DOHH2 (cell line): ENCODE results near the gene UPF2.

ENCODE experiments used
- H3F3A ChIP-seq: fragments of 200-600 bp; sonication (generic), shearing (Covaris generic); 2 replicates; pipeline ENCODE4 v1.6.0; 2016; ENCODE audit warnings: antibody characterized with exemption, mild to moderate bottlenecking; ENCODE audit not compliant: control insufficient read depth, insufficient read depth
- H3K27ac ChIP-seq: fragments of 200-600 bp; sonication (generic); 2 replicates; pipeline ENCODE4 v1.5.1; 2014; ENCODE audit warnings: low read depth, mild to moderate bottlenecking, low read length, moderate library complexity
- H3K27me3 ChIP-seq: fragments of 200-600 bp; sonication (generic); 2 replicates; pipeline ENCODE4 v1.6.1; 2014; ENCODE audit warnings: mild to moderate bottlenecking, low read length, mixed read lengths; ENCODE audit not compliant: control insufficient read depth
- H3K36me3 ChIP-seq: fragments of 200-600 bp; sonication (generic); 2 replicates; pipeline ENCODE4 v1.6.1; 2014; ENCODE audit warnings: mild to moderate bottlenecking, low read length, moderate library complexity, mixed read lengths; ENCODE audit not compliant: control insufficient read depth
- H3K4me1 ChIP-seq: fragments of 200-600 bp; sonication (generic); 2 replicates; pipeline ENCODE4 v1.6.1; 2014; ENCODE audit warnings: mild to moderate bottlenecking, low read length, mixed read lengths; ENCODE audit not compliant: control insufficient read depth
- H3K4me2 ChIP-seq: fragments of 200-600 bp; sonication (generic); 2 replicates; pipeline ENCODE4 v1.6.0; 2014; ENCODE audit warnings: mild to moderate bottlenecking, low read length, moderate library complexity
- H3K4me3 ChIP-seq: fragments of 200-600 bp; sonication (generic); 2 replicates; pipeline ENCODE4 v1.5.1; 2014; ENCODE audit warnings: mild to moderate bottlenecking, low read length, mixed read lengths
- H3K79me2 ChIP-seq: fragments of 200-600 bp; sonication (generic); 2 replicates; pipeline ENCODE4 v1.6.1; 2014; ENCODE audit warnings: mild to moderate bottlenecking, low read length, mixed read lengths; ENCODE audit not compliant: control insufficient read depth
- H3K9me2 ChIP-seq: fragments of 200-600 bp; sonication (generic); replicated peaks from 2 replicates; pipeline ENCODE4 v1.6.1; 2014; ENCODE audit warnings: mild to moderate bottlenecking, low read length, mixed read lengths; ENCODE audit not compliant: control insufficient read depth
- H3K9me3 ChIP-seq: fragments of 200-600 bp; sonication (generic); 2 replicates; pipeline ENCODE4 v1.6.1; 2014; ENCODE audit warnings: antibody characterized with exemption, low read length, mixed read lengths; ENCODE audit not compliant: control insufficient read depth, insufficient read depth
- H4K20me1 ChIP-seq: fragments of 200-600 bp; sonication (generic); 2 replicates; pipeline ENCODE4 v1.6.0; 2014; ENCODE audit warnings: low read depth, mild to moderate bottlenecking, antibody characterized with exemption, low read length, moderate library complexity; ENCODE audit not compliant: control insufficient read depth, insufficient read depth
- CTCF ChIP-seq: fragments of 200-600 bp; sonication (generic); IDR thresholded peaks from one replicate; pipeline ENCODE4 v1.5.1; 2014; ENCODE audit warnings: antibody characterized with exemption, mild to moderate bottlenecking, low read depth, low read length; ENCODE audit not compliant: poor library complexity, severe bottlenecking
- EZH2phosphoT487 ChIP-seq: fragments of 200-600 bp; sonication (generic); IDR thresholded peaks from 2 replicates; pipeline ENCODE4 v1.6.1; 2017; ENCODE audit warnings: borderline replicate concordance, mild to moderate bottlenecking, antibody characterized with exemption, low read length, moderate library complexity, mixed read lengths

The UPF2 gene

GRCh38 chr10:12050528-12050927 lies 7.9 kb upstream of the UPF2 start:
- H3K9me3 ChIP-seq = no peaks in the 10 kb centered on the region
- TF ChIP-seq EZH2phosphoT487 = no peak
- no peak for TF ChIP-seq CTCF

GRCh38 chr10:12048547-12048946 lies 5.9 kb upstream of the UPF2 start:
- Histone ChIP-seq H4K20me1 (no peaks in the 10 kb centered on the region), H3K79me2 (no peaks in the 10 kb centered on the region), H3K4me3 (no peak overlapping the region), H3K4me2 (no peak overlapping the region), H3K9me3 (no peaks in the 10 kb centered on the region), H3K36me3 (no peaks in the 10 kb centered on the region), H3K27ac (no peak overlapping the region), H3F3A (peaks cover 10% of the 10 kb centered on the region), H3K27me3 (no peaks in the 10 kb centered on the region), H3K9me2 (no peaks in the 10 kb centered on the region), H3K4me1 (peaks cover 50% of the 10 kb centered on the region)
- TF ChIP-seq CTCF = no peak
- TF ChIP-seq EZH2phosphoT487 = no peak

More at GRCh38 chr10:12050528-12050927, 7.9 kb upstream of the UPF2 start:
- peaks cover 45% of the 10 kb centered on the region for H3K4me1 ChIP-seq
- H3K36me3 ChIP-seq = no peaks in the 10 kb centered on the region
- no peak overlapping the region for H3K27ac ChIP-seq
- H3K4me2 ChIP-seq = peak overlapping the region; percentile 12; the same call in 1 of the 2 replicates
- H4K20me1 ChIP-seq = no peaks in the 10 kb centered on the region
- H3K79me2 ChIP-seq = no peaks in the 10 kb centered on the region
- H3F3A ChIP-seq = peaks cover 2% of the 10 kb centered on the region; the same call in 1 of the 2 replicates
- no peaks in the 10 kb centered on the region for H3K27me3 ChIP-seq
- H3K9me2 ChIP-seq = no peaks in the 10 kb centered on the region
- H3K4me3 ChIP-seq = no peak overlapping the region

GRCh38 chr10:12045596-12045995 lies 3.0 kb upstream of the UPF2 start:
- Histone ChIP-seq H3K4me3 (no peak overlapping the region), H3K79me2 (peaks cover 21% of the 10 kb centered on the region), H3K4me1 (peaks cover 37% of the 10 kb centered on the region), H4K20me1 (peaks cover 4% of the 10 kb centered on the region; the same call in 1 of the 2 replicates), H3K27ac (no peak overlapping the region), H3K4me2 (no peak overlapping the region), H3K9me3 (no peaks in the 10 kb centered on the region), H3K9me2 (no peaks in the 10 kb centered on the region), H3K27me3 (no peaks in the 10 kb centered on the region), H3F3A (peaks cover 10% of the 10 kb centered on the region), H3K36me3 (peaks cover 19% of the 10 kb centered on the region)
- TF ChIP-seq CTCF (no peak), EZH2phosphoT487 (no peak)
